ENCODE data around the gene LINGO4.

The LINGO4 gene

GRCh38 chr1:151822404-151822803 lies 17.2 kb upstream of the LINGO4 start:
- no peak for TF ChIP-seq MYC (IDR thresholded peaks at IDR 0.05; ENCODE audit: low read depth, low read length)
- TF ChIP-seq MAX (IDR thresholded peaks at IDR 0.05; ENCODE audit: low read depth, low read length): no peak
- no peak for TF ChIP-seq POLR2A (IDR thresholded peaks at IDR 0.05; ENCODE audit: extremely low read depth, insufficient read length)
- no peak for TF ChIP-seq CTCF (IDR thresholded peaks at IDR 0.05; ENCODE audit: low read depth, low read length)
- DNase-seq (ENCODE audit: low read depth): no peak
- H3K4me3 ChIP-seq (ENCODE audit: low read depth, low read length): no peak overlapping the region

- DNase-seq (ENCODE audit: low read depth): no peak
- TF ChIP-seq MYC (IDR thresholded peaks at IDR 0.05; ENCODE audit: low read depth, low read length): no peak
- no peak for TF ChIP-seq CTCF (IDR thresholded peaks at IDR 0.05; ENCODE audit: low read depth, low read length)
- no peak for TF ChIP-seq POLR2A (IDR thresholded peaks at IDR 0.05; ENCODE audit: extremely low read depth, insufficient read length)
- H3K4me3 ChIP-seq (ENCODE audit: low read depth, low read length): no peak overlapping the region
These were observed 15.7 kb upstream of the LINGO4 start for GRCh38 chr1:151820940-151821339.

GRCh38 chr1:151819976-151820623 lies 14.9 kb upstream of the LINGO4 start:
- H3K4me3 ChIP-seq (ENCODE audit: low read depth, low read length): no peak overlapping the region
- no peak for DNase-seq (ENCODE audit: low read depth)
- TF ChIP-seq CTCF (IDR thresholded peaks at IDR 0.05; ENCODE audit: low read depth, low read length) (no peak), POLR2A (IDR thresholded peaks at IDR 0.05; ENCODE audit: extremely low read depth, insufficient read length) (no peak), MYC (IDR thresholded peaks at IDR 0.05; ENCODE audit: low read depth, low read length) (no peak), MAX (IDR thresholded peaks at IDR 0.05; ENCODE audit: low read depth, low read length) (no peak)

- no peak for TF ChIP-seq CTCF (IDR thresholded peaks at IDR 0.05; ENCODE audit: low read depth, low read length)
- no peak for TF ChIP-seq MYC (IDR thresholded peaks at IDR 0.05; ENCODE audit: low read depth, low read length)
- TF ChIP-seq MAX (IDR thresholded peaks at IDR 0.05; ENCODE audit: low read depth, low read length): no peak
- no peak for TF ChIP-seq POLR2A (IDR thresholded peaks at IDR 0.05; ENCODE audit: extremely low read depth, insufficient read length)
- no peak for DNase-seq (ENCODE audit: low read depth)
- no peak overlapping the region for H3K4me3 ChIP-seq (ENCODE audit: low read depth, low read length)
These were observed 14.1 kb upstream of the LINGO4 start for GRCh38 chr1:151819227-151819835.

- no peak for TF ChIP-seq MYC (IDR thresholded peaks at IDR 0.05; ENCODE audit: low read depth, low read length)
- DNase-seq (ENCODE audit: low read depth): peak; percentile 36
- no peak overlapping the region for H3K4me3 ChIP-seq (ENCODE audit: low read depth, low read length)
These were observed 12.1 kb upstream of the LINGO4 start for GRCh38 chr1:151817353-151817730.

- DNase-seq (ENCODE audit: low read depth): no peak
- TF ChIP-seq MYC (IDR thresholded peaks at IDR 0.05; ENCODE audit: low read depth, low read length): no peak
- TF ChIP-seq CTCF (IDR thresholded peaks at IDR 0.05; ENCODE audit: low read depth, low read length): no peak
- TF ChIP-seq POLR2A (IDR thresholded peaks at IDR 0.05; ENCODE audit: extremely low read depth, insufficient read length): no peak
- no peak for TF ChIP-seq MAX (IDR thresholded peaks at IDR 0.05; ENCODE audit: low read depth, low read length)
- no peak overlapping the region for H3K4me3 ChIP-seq (ENCODE audit: low read depth, low read length)
These were observed 11.5 kb upstream of the LINGO4 start for GRCh38 chr1:151816548-151817352.

All from NB4 (cell line).